Peyer's patch (tissue), 4 donors: ENCODE results near the gene CPNE8.

Experiments
- POLR2A ChIP-seq, 2 donors: fragments of 450-650 bp; IDR thresholded peaks; one replicate each; pipeline ENCODE4 v1.5.1; 2017; ENCODE audit warnings: antibody characterized with exemption in 2 of 2, mild to moderate bottlenecking in 2 of 2, moderate library complexity in 2 of 2
- TF ChIP-seq, protein P1 (sequence below), 6 experiments: fragments of 450-650 bp in 4 of 6; fragments of 200-600 bp in 2 of 6; sonication (generic) in 1 of 6; IDR thresholded peaks; one replicate each; pipeline ENCODE4 v1.5.1; 2017 to 2019; ENCODE audit warnings: antibody characterized with exemption in 6 of 6, mild to moderate bottlenecking in 3 of 6, moderate library complexity in 1 of 6

DNA sequence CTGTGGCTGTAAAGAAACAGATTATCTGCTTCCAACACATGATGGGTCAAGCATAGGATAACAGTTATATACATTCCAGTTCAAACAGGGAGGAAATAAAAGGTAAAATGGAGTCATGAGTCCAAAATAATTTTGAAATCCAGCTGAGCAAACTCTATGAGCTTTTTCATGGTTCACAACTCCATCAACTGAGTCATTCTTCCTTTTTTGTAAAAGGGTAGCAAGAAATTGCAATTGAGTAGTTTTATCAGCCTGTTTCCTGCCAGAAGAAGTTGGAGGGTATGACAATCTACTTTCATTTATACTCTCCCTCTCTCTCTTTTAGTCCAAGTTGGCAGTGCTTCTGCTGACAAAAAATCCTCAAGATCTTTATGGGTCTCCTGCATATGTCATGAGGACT is 95.6 kb downstream of the CPNE8 start:
- TF ChIP-seq, protein P1, sequence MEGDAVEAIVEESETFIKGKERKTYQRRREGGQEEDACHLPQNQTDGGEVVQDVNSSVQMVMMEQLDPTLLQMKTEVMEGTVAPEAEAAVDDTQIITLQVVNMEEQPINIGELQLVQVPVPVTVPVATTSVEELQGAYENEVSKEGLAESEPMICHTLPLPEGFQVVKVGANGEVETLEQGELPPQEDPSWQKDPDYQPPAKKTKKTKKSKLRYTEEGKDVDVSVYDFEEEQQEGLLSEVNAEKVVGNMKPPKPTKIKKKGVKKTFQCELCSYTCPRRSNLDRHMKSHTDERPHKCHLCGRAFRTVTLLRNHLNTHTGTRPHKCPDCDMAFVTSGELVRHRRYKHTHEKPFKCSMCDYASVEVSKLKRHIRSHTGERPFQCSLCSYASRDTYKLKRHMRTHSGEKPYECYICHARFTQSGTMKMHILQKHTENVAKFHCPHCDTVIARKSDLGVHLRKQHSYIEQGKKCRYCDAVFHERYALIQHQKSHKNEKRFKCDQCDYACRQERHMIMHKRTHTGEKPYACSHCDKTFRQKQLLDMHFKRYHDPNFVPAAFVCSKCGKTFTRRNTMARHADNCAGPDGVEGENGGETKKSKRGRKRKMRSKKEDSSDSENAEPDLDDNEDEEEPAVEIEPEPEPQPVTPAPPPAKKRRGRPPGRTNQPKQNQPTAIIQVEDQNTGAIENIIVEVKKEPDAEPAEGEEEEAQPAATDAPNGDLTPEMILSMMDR (IDR thresholded peaks at IDR 0.05): no peak
- TF ChIP-seq POLR2A (IDR thresholded peaks at IDR 0.05): no peak
